B cell (primary cell): ENCODE measurements around the gene NPAS2. TPM values are rescaled to one million over a fixed set of nuclear protein-coding genes. Genes with fewer than 3 reads are reported as not detected.

ENCODE experiments used
- ATAC-seq: fragments of 200-7000 bp; cut with Tn5 transposase; one replicate; pipeline ENCODE4 v1.10.0; 2021; ENCODE audit warnings: low read depth, mild to moderate bottlenecking, moderate number of reproducible peaks, moderate library complexity
- CTCF ChIA-PET: fragments of 350-600 bp; sonication (Branson Sonifier 250); formaldehyde crosslinking; loops from one replicate; lab custom pipeline; 2021; ENCODE audit warnings: antibody characterized with exemption, inconsistent platforms; lab: Charles Lee
- POLR2A ChIA-PET: fragments of 350-600 bp; sonication (Branson Sonifier 250); formaldehyde crosslinking; loops from one replicate; lab custom pipeline; 2021; ENCODE audit warnings: antibody characterized with exemption; lab: Charles Lee
- DNase-seq: peaks from one replicate; pipeline ENCODE4 v3.0.0; 2013
- H2AFZ ChIP-seq: 2 replicates; pipeline ENCODE4 v1.6.1; 2012; ENCODE audit warnings: mild to moderate bottlenecking, low read depth, low read length; ENCODE audit not compliant: insufficient read depth, poor library complexity, severe bottlenecking
- H3K27ac ChIP-seq, 2 donors: 1 replicate in 1 of 2; 2 replicates in 1 of 2; pipeline ENCODE4 v1.5.1; 2012 to 2013; ENCODE audit warnings: low read length in 2 of 2, mild to moderate bottlenecking in 2 of 2, moderate library complexity in 1 of 2
- H3K27me3 ChIP-seq, 4 experiments: fragments of 200-600 bp in 1 of 4; sonication (generic) in 1 of 4; replicated peaks in 1 of 4; 1 replicate in 2 of 4; 2 replicates in 2 of 4; pipeline versions ENCODE4 v1.6.1 to v1.7.0; 2013 to 2016; ENCODE audit warnings: low read length in 3 of 4, mild to moderate bottlenecking in 2 of 4, mixed read lengths in 1 of 4, moderate library complexity in 1 of 4; ENCODE audit not compliant: insufficient read depth in 4 of 4, control insufficient read depth in 3 of 4; ENCODE audit errors: control extremely low read depth in 1 of 4
- H3K36me3 ChIP-seq, 2 experiments: replicated peaks in 1 of 2; 1 replicate in 1 of 2; 2 replicates in 1 of 2; pipeline versions ENCODE4 v1.6.1 to v1.7.1; 2013; ENCODE audit warnings: low read length in 1 of 2; ENCODE audit not compliant: insufficient read depth in 2 of 2, control insufficient read depth in 1 of 2; ENCODE audit errors: control extremely low read depth in 1 of 2, extremely low read depth in 1 of 2
- H3K4me1 ChIP-seq, 2 donors: fragments of 200-600 bp in 1 of 2; sonication (generic) in 1 of 2; 1 replicate in 1 of 2; 2 replicates in 1 of 2; pipeline versions ENCODE4 v1.5.1 to v1.6.1; 2013 to 2017; ENCODE audit warnings: low read length in 2 of 2; ENCODE audit not compliant: control insufficient read depth in 2 of 2, insufficient read depth in 2 of 2
- H3K4me2 ChIP-seq: replicated peaks from 2 replicates; pipeline ENCODE3; 2012; ENCODE audit warnings: mild to moderate bottlenecking, low read depth, low read length; ENCODE audit not compliant: poor library complexity, severe bottlenecking
- H3K4me3 ChIP-seq, 5 experiments: fragments of 200-600 bp in 1 of 5; sonication (generic) in 1 of 5; 1 replicate in 3 of 5; 2 replicates in 2 of 5; pipeline versions ENCODE4 v1.5.1 to v1.7.0; 2011 to 2016; ENCODE audit warnings: low read length in 4 of 5, mild to moderate bottlenecking in 4 of 5, low read depth in 2 of 5, control low read depth in 1 of 5, moderate library complexity in 1 of 5; ENCODE audit not compliant: insufficient read depth in 1 of 5; ENCODE audit errors: control extremely low read depth in 1 of 5, extremely low read depth in 1 of 5
- H3K79me2 ChIP-seq: fragments of 200-600 bp; sonication (generic); one replicate; pipeline ENCODE4 v1.6.0; 2016; ENCODE audit warnings: low read length; ENCODE audit not compliant: control insufficient read depth, insufficient read depth
- H3K9ac ChIP-seq: fragments of 200-600 bp; sonication (generic); 2 replicates; pipeline ENCODE4 v1.6.1; 2017; ENCODE audit warnings: mild to moderate bottlenecking, low read length, moderate library complexity
- H3K9me3 ChIP-seq, 3 donors: one replicate each; pipeline versions ENCODE4 v1.6.1 to v1.7.1; 2013; ENCODE audit warnings: low read length in 2 of 3; ENCODE audit not compliant: control insufficient read depth in 2 of 3, insufficient read depth in 1 of 3; ENCODE audit errors: control extremely low read depth in 1 of 3
- H4K20me1 ChIP-seq: 2 replicates; pipeline ENCODE4 v1.6.0; 2012; ENCODE audit warnings: mild to moderate bottlenecking, low read length; ENCODE audit not compliant: insufficient read depth, control insufficient read depth, poor library complexity, severe bottlenecking
- H3K27ac Mint-ChIP-seq: one replicate; pipeline ENCODE4 v1.8.0; 2021; ENCODE audit warnings: mixed read lengths
- H3K27me3 Mint-ChIP-seq: one replicate; pipeline ENCODE4 v1.8.0; 2021; ENCODE audit warnings: mixed read lengths
- H3K4me1 Mint-ChIP-seq: one replicate; pipeline ENCODE4 v1.8.0; 2021; ENCODE audit warnings: mixed read lengths
- H3K4me3 Mint-ChIP-seq: one replicate; pipeline ENCODE4 v1.8.0; 2021; ENCODE audit warnings: mixed read lengths
- H3K9me3 Mint-ChIP-seq: one replicate; pipeline ENCODE4 v1.8.0; 2022; ENCODE audit warnings: mixed read lengths; ENCODE audit not compliant: insufficient read depth
- CTCF ChIP-seq: fragments of 200-600 bp; IDR thresholded peaks from one replicate; pipeline ENCODE4 v1.8.0; 2022; ENCODE audit warnings: antibody characterized with exemption, mild to moderate bottlenecking
- EZH2 ChIP-seq: IDR thresholded peaks from 2 replicates; pipeline ENCODE4 v1.6.1; 2012; ENCODE audit warnings: borderline replicate concordance, low read depth, mild to moderate bottlenecking, moderate library complexity, low read length; ENCODE audit not compliant: insufficient read depth, poor library complexity, severe bottlenecking
- WGBS: methylation state at CpG from one replicate; pipeline ENCODE4 v1.1.5; 2013; ENCODE audit warnings: missing lambda C conversion rate; ENCODE audit not compliant: insufficient coverage; 5-methylcytosine and 5-hydroxymethylcytosine counted together
- intact Hi-C: fragments of 100-400 bp; cut with micrococcal nuclease; formaldehyde crosslinking; loops from one replicate; pipeline ENCODE4 v1.10.0; 2022
- polyA plus RNA-seq: library from polyadenylated mRNA; depleted of rRNA; stranded (reverse); fragments of >200 nt; gene quantifications from 2 replicates; pipeline ENCODE4 v1.2.3, GENCODE V29; 2012
- total RNA-seq, 2 donors: library from RNA; stranded (reverse); fragments of 120-200 nt in 1 of 2; gene quantifications; 1 replicate in 1 of 2; 2 replicates in 1 of 2; pipeline versions ENCODE4 v1.2.3 to v1.2.4, GENCODE V29; 2013 to 2022

Gene NPAS2
- total and polyA plus RNA-seq, 2 donors (not counting 1 experiment from before 2014, with no cell fraction given), result not detected

GRCh38 chr2:100967716-100968115 lies 147.8 kb downstream of the NPAS2 start:
- CTCF ChIA-PET, result no interaction called here
- Histone ChIP-seq H3K36me3 (no peaks in the 10 kb centered on the region), H3K9ac (no peak overlapping the region), H3K9me3 (no peaks in the 10 kb centered on the region), H3K4me3 (no peak overlapping the region), H3K79me2 (no peaks in the 10 kb centered on the region), H3K27me3 (peaks cover 0 to 3% (median 0%) of the 10 kb centered on the region in 4 experiments), H2AFZ (no peak overlapping the region), H3K4me1 (no peaks in the 10 kb centered on the region), H3K27ac (no peak overlapping the region), H4K20me1 (no peaks in the 10 kb centered on the region), H3K4me2 (no peak overlapping the region)
- intact Hi-C loops, result no loop called here
- Mint-ChIP-seq H3K27me3 (peaks cover 26% of the 10 kb centered on the region), H3K27ac (no peak overlapping the region), H3K4me1 (no peaks in the 10 kb centered on the region), H3K9me3 (no peaks in the 10 kb centered on the region), H3K4me3 (no peak overlapping the region)
- POLR2A ChIA-PET, result no interaction called here
- WGBS, result 97% methylated on average over 6 of the region's 8 CpGs
- ATAC-seq (no peak), DNase-seq (no peak)
- TF ChIP-seq CTCF (no peak), EZH2 (no peak)

- ChIA-PET CTCF (no interaction called here), POLR2A (no interaction called here)
- DNase-seq (no peak), ATAC-seq (no peak)
- no peak overlapping the region for H3K4me2 ChIP-seq
- no peak overlapping the region for H3K4me3 ChIP-seq
- WGBS, result 93% methylated on average over 26 of the region's 28 CpGs
- no peaks in the 10 kb centered on the region for H3K79me2 ChIP-seq
- no peaks in the 10 kb centered on the region for H3K9me3 ChIP-seq
- H3K36me3 ChIP-seq, result no peaks in the 10 kb centered on the region
- H3K9ac ChIP-seq, result no peak overlapping the region
- no peak overlapping the region for H3K4me3 Mint-ChIP-seq
- H3K27ac Mint-ChIP-seq, result no peak overlapping the region
- H2AFZ ChIP-seq, result no peak overlapping the region
- no peaks in the 10 kb centered on the region for H4K20me1 ChIP-seq
- TF ChIP-seq EZH2 (no peak), CTCF (no peak)
- peaks cover 29% of the 10 kb centered on the region for H3K27me3 Mint-ChIP-seq
- H3K27ac ChIP-seq, result no peak overlapping the region
- no peaks in the 10 kb centered on the region for H3K9me3 Mint-ChIP-seq
- intact Hi-C loops, result no loop called here
- H3K4me1 Mint-ChIP-seq, result no peaks in the 10 kb centered on the region
- H3K4me1 ChIP-seq, result no peaks in the 10 kb centered on the region
- H3K27me3 ChIP-seq, result peaks cover 0 to 4% (median 0%) of the 10 kb centered on the region in 4 experiments
These were observed 148.5 kb downstream of the NPAS2 start for GRCh38 chr2:100968146-100969145.
